ENCODE data around the gene ZBTB8A. TPM values are rescaled to one million over a fixed set of nuclear protein-coding genes. Genes with fewer than 3 reads are reported as not detected.
A peak's percentile ranks its signal among the peaks of the same experiment; 100 is the strongest.
"Not testable (repeated sequence)": the region's sequence is repeated elsewhere in the genome, so short reads cannot be mapped to it uniquely, and the experiment has no call there.

Gene ZBTB8A
- total RNA-seq, 2 donors from 2014 or later = 0.56 to 1.8 TPM

GRCh38 chr1:32613472-32613871 is 74.2 kb downstream of the ZBTB8A start:
- no peak for DNase-seq
- Mint-ChIP-seq H3K9me3 (no peaks in the 10 kb centered on the region), H3K27ac (no peak overlapping the region), H3K27me3 (ENCODE audit: low read depth) (peaks cover 7% of the 10 kb centered on the region), H3K4me1 (ENCODE audit: low read depth) (peaks cover 11% of the 10 kb centered on the region), H3K4me3 (no peak overlapping the region), H3K36me3 (ENCODE audit: insufficient read depth in 2 of 2) (no peaks in the 10 kb centered on the region)
- no peak for ATAC-seq (replicated peaks in 1 of 2)

DNA sequence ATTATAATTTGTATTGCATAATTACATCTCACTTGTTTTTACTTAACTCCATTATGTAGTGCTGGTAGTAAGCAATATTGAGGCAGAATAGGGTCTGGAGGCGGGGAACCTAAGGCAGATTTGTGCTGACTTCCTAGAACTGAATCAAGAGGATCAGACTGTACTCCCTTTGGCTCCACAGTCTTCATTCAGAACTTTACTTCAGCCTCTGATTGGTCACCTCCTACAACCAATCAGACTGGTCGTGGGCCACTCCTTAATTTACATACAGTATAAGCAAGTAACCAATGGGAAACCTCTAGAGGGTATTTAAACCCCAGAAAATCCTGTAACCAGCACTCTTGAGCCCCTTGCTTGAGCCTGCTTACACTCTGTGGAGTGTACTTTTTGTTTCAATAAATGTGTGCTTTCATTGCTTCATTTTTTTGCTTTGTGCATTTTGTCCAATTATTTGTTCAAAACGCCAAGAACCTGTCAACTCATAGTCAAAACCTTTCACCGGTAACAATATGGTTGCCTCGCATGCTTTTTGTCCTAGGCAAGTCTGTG is 79.5 kb downstream of the ZBTB8A start:
- Mint-ChIP-seq H3K4me1 (ENCODE audit: low read depth) (peaks cover 34% of the 10 kb centered on the region), H3K36me3 (ENCODE audit: insufficient read depth in 2 of 2) (peaks cover 4 to 16% of the 10 kb centered on the region in 2 donors), H3K4me3 (no peak overlapping the region), H3K9me3 (no peaks in the 10 kb centered on the region), H3K27ac (no peak overlapping the region), H3K27me3 (ENCODE audit: low read depth) (no peaks in the 10 kb centered on the region)
- no peak for ATAC-seq (replicated peaks in 1 of 2)
- DNase-seq = no peak

DNA sequence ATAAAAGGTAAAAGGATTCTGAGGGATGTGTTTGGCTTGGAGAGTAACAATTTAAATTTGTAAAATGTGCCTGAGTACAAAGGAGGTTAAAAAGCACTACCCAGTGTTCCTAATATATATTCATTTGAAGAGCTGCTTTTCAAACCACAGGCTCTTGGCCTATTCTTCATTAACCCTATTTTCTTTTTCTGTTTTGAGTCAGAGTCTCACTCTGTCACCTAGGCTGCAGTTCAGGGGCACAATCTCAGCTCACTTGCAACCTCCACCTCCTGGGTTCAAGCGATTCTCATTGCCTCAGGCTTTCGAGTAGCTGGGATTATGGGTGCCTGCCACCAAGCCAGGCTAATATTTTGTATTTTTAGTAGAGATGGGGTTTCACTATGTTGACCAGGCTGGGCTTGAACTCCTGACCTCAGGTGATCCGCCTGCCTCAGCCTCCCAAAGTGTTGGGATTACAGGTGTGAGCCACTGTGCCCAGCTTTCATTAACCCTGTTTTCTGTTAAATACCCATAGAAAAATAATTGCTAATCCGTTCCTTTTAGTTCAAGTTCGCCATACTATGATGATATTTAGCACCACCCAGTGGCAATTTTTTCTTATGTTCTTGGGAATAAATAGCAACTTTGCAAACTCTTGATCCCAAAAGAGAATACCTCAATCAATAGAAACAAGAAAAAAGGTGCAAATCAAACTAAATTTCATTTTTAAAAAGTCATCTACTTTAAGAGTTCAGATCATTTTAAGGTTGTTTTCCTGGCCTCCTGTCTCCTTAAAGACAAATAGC is 80.7 kb downstream of the ZBTB8A start:
- peaks cover 4 to 21% of the 10 kb centered on the region in 2 donors for H3K36me3 Mint-ChIP-seq (ENCODE audit: insufficient read depth in 2 of 2)
- peak overlapping the region; percentile 51 for H3K27ac Mint-ChIP-seq
- H3K27me3 Mint-ChIP-seq (ENCODE audit: low read depth) = no peaks in the 10 kb centered on the region
- no peak overlapping the region for H3K4me3 Mint-ChIP-seq
- peaks cover 46% of the 10 kb centered on the region for H3K4me1 Mint-ChIP-seq (ENCODE audit: low read depth)
- peaks cover 0 to 2% of the 10 kb centered on the region in 2 donors for H3K9me3 Mint-ChIP-seq
- DNase-seq = no peak
- peak; percentile 43 to 57 for ATAC-seq (replicated peaks in 1 of 2)

GRCh38 chr1:32622205-32622604 is 83.0 kb downstream of the ZBTB8A start:
- ATAC-seq (replicated peaks in 1 of 2) (no peak), DNase-seq (no peak)
- Mint-ChIP-seq H3K27ac (no peak overlapping the region), H3K27me3 (ENCODE audit: low read depth) (no peaks in the 10 kb centered on the region), H3K4me3 (no peak overlapping the region), H3K36me3 (ENCODE audit: insufficient read depth in 2 of 2) (peaks cover 4 to 22% of the 10 kb centered on the region in 2 donors), H3K4me1 (ENCODE audit: low read depth) (peaks cover 52% of the 10 kb centered on the region), H3K9me3 (peaks cover 0 to 2% of the 10 kb centered on the region in 2 donors)

GRCh38 chr1:32622806-32623681 is 83.8 kb downstream of the ZBTB8A start:
- H3K36me3 Mint-ChIP-seq (ENCODE audit: insufficient read depth in 2 of 2) = peaks cover 4 to 25% of the 10 kb centered on the region in 2 donors
- peak overlapping the region; percentile 5 to 6 for H3K4me3 Mint-ChIP-seq
- ATAC-seq (replicated peaks in 1 of 2) = peak; percentile 86 to 93
- peaks cover 0 to 2% of the 10 kb centered on the region in 2 donors for H3K9me3 Mint-ChIP-seq
- H3K27me3 Mint-ChIP-seq (ENCODE audit: low read depth) = no peaks in the 10 kb centered on the region
- peak in 1 of 2 donors; percentile 17 for DNase-seq
- H3K4me1 Mint-ChIP-seq (ENCODE audit: low read depth) = peaks cover 60% of the 10 kb centered on the region
- peak overlapping the region; percentile 69 for H3K27ac Mint-ChIP-seq

- Mint-ChIP-seq H3K27me3 (ENCODE audit: low read depth) (no peaks in the 10 kb centered on the region), H3K4me1 (ENCODE audit: low read depth) (peaks cover 66% of the 10 kb centered on the region), H3K4me3 (peak overlapping the region; percentile 5 to 16), H3K27ac (peak overlapping the region; percentile 32), H3K36me3 (ENCODE audit: insufficient read depth in 2 of 2) (peaks cover 4 to 25% of the 10 kb centered on the region in 2 donors), H3K9me3 (peaks cover 0 to 2% of the 10 kb centered on the region in 2 donors)
- ATAC-seq (replicated peaks in 1 of 2) (peak; percentile 27 to 51), DNase-seq (peak; percentile 15 to 30)
These were observed 84.5 kb downstream of the ZBTB8A start for GRCh38 chr1:32623775-32624174.

GRCh38 chr1:32626176-32626575 is 86.9 kb downstream of the ZBTB8A start:
- Mint-ChIP-seq H3K27ac (no peak overlapping the region), H3K36me3 (ENCODE audit: insufficient read depth in 2 of 2) (peaks cover 4 to 25% of the 10 kb centered on the region in 2 donors), H3K4me3 (no peak overlapping the region), H3K27me3 (ENCODE audit: low read depth) (no peaks in the 10 kb centered on the region), H3K4me1 (ENCODE audit: low read depth) (peaks cover 59% of the 10 kb centered on the region), H3K9me3 (peaks cover 0 to 2% of the 10 kb centered on the region in 2 donors)
- DNase-seq (no peak), ATAC-seq (replicated peaks in 1 of 2) (no peak)

DNA sequence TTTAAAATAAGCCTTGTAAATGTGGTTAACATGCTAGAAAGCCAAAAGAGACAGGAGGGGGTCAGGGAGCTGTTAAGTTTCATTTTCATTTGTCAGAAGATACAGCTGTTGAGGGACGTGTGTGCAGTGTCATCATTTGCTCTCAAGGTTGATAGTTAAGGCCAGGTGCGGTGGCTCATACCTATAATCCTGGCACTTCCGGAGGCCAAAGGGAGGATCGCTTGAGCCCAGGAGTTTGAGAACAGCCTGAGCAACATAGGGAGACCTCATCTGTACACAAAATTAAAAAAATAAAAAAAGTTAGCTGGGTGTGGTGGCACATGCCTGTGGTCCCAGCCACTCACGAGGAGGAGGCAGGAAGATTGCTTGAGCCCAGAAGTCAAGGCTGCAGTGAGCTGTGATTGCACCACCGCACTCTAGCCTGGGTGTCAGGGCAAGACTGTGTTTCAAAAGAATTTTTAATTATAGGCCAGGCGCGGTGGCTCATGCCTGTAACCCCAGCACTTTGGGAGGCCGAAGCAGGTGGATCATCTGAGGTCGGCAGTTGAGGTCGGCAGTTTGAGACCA is 88.5 kb downstream of the ZBTB8A start:
- ATAC-seq (replicated peaks in 1 of 2) (peak; percentile 41 to 42), DNase-seq (no peak)
- peaks cover 46% of the 10 kb centered on the region for H3K4me1 Mint-ChIP-seq (ENCODE audit: low read depth)
- H3K4me3 Mint-ChIP-seq = peak overlapping the region; percentile 27 to 74
- peak overlapping the region; percentile 96 for H3K27ac Mint-ChIP-seq
- no peaks in the 10 kb centered on the region for H3K27me3 Mint-ChIP-seq (ENCODE audit: low read depth)
- peaks cover 4 to 15% of the 10 kb centered on the region in 2 donors for H3K36me3 Mint-ChIP-seq (ENCODE audit: insufficient read depth in 2 of 2)
- H3K9me3 Mint-ChIP-seq = peaks cover 0 to 2% of the 10 kb centered on the region in 2 donors

GRCh38 chr1:32630173-32630572 is 90.9 kb downstream of the ZBTB8A start:
- H3K36me3 Mint-ChIP-seq (ENCODE audit: insufficient read depth in 2 of 2); ATAC-seq (replicated peaks in 1 of 2); DNase-seq; H3K27ac Mint-ChIP-seq; H3K4me3 Mint-ChIP-seq; H3K9me3 Mint-ChIP-seq; H3K27me3 Mint-ChIP-seq (ENCODE audit: low read depth): not testable (repeated sequence)
- peaks cover 27% of the 10 kb centered on the region for H3K4me1 Mint-ChIP-seq (ENCODE audit: low read depth)

DNA sequence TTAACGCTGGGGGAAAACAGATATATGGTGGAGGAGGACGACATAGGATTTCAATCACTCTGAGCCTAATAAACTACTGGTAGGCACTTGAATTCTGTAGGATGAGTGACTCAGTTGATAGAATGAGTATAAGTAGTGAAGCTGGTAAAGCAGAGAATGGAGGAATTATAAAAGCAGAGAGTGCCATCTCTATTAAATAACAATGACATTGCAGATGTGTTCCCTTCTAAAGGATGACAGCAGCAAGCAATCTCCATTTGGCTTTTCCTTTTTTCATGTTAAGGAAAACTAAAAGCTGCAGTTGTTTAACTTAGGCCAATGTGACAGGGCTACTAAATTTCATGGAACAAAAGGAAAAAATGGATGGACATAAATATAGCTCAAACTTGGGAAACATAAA is 93.6 kb downstream of the ZBTB8A start:
- no peak for ATAC-seq (replicated peaks in 1 of 2)
- Mint-ChIP-seq H3K27me3 (ENCODE audit: low read depth) (no peaks in the 10 kb centered on the region), H3K4me3 (no peak overlapping the region), H3K27ac (peak overlapping the region; percentile 32), H3K9me3 (no peaks in the 10 kb centered on the region), H3K36me3 (ENCODE audit: insufficient read depth in 2 of 2) (peaks cover 0 to 6% of the 10 kb centered on the region in 2 donors), H3K4me1 (ENCODE audit: low read depth) (peaks cover 16% of the 10 kb centered on the region)
- no peak for DNase-seq

- DNase-seq = no peak
- Mint-ChIP-seq H3K27me3 (ENCODE audit: low read depth) (no peaks in the 10 kb centered on the region), H3K4me1 (ENCODE audit: low read depth) (peaks cover 4% of the 10 kb centered on the region), H3K4me3 (no peak overlapping the region), H3K9me3 (no peaks in the 10 kb centered on the region), H3K27ac (no peak overlapping the region), H3K36me3 (ENCODE audit: insufficient read depth in 2 of 2) (peaks cover 0 to 4% of the 10 kb centered on the region in 2 donors)
- ATAC-seq (replicated peaks in 1 of 2) = no peak
These were observed 96.5 kb downstream of the ZBTB8A start for GRCh38 chr1:32635508-32636277.

DNA sequence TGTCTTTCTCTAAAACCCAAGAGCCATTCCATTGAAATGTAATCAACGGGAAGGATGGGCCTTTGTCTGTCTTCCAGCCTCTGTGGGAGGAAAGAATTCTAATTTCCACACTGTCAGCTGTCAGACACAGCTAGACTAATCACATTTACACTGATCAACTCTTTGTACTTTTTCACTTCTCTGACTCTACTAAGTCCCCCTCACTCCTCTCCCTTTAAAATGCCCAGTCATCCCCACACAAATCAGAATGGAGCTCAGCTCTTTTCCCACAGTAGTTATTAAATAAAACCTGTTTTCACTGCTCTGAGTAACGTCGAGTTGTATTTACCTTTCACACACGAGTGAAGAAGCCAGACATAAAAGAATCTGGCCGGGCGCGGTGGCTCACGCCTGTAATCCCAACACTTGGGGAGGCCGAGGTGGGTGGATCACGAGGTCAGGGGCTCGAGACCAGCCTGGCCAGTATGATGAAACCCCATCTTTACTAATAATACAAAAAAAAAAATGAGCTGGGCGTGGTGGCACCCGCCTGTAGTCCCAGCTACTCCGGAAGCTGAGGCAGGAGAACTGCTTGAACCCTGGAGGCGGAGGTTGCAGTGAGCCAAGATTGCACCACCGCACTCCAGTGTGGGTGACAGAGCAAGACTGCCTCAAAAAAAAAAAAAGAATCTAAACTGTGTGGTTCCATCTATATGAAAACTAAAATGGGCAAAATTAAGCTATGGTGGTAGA is 97.9 kb downstream of the ZBTB8A start:
- Mint-ChIP-seq H3K27me3 (ENCODE audit: low read depth) (no peaks in the 10 kb centered on the region), H3K4me1 (ENCODE audit: low read depth) (peaks cover 4% of the 10 kb centered on the region), H3K4me3 (no peak overlapping the region), H3K36me3 (ENCODE audit: insufficient read depth in 2 of 2) (peaks cover 0 to 4% of the 10 kb centered on the region in 2 donors), H3K9me3 (no peaks in the 10 kb centered on the region), H3K27ac (no peak overlapping the region)
- no peak for DNase-seq
- no peak for ATAC-seq (replicated peaks in 1 of 2)
